ENCODE results near the gene SPAG4.

DNA sequence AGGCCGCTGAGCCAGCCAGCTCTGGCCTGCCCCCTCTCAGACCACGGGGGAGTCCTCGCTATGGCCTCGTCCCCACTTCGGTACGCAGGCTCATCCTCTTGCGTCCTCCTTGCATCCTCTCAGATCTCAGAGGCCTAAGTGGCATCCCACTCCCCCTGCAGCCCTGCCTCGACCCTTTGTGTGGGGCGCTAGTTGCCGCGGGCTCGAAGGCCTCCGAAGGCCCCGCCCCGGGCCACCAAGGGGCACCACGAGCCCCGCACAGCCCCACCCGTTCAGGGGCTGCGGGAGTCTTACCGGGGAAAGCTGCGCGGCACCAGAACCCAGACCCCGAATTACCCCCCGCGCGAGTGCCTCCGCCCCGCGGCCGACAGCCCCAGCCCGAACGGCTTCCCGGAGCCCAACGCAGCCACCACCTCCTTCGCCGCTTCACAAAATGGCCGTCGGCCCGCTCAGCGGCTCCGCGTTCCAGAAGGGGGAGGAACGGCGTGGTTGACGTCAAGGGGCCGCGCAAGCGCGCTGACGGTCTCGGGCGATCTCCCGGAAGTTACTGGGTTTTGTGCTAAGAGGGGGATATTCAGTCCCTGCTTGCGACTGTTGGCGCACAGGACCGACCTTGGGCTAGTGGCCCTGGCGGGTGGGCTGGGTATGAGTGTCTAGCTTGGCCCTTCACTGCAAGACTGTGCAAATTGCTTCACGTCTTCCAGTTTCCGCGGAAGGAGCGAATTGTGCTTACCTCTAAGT lies 49.0 kb downstream of the SPAG4 start, which contains the start of the genes CPNE1 and RBM12:
- TF ChIP-seq, protein P1, sequence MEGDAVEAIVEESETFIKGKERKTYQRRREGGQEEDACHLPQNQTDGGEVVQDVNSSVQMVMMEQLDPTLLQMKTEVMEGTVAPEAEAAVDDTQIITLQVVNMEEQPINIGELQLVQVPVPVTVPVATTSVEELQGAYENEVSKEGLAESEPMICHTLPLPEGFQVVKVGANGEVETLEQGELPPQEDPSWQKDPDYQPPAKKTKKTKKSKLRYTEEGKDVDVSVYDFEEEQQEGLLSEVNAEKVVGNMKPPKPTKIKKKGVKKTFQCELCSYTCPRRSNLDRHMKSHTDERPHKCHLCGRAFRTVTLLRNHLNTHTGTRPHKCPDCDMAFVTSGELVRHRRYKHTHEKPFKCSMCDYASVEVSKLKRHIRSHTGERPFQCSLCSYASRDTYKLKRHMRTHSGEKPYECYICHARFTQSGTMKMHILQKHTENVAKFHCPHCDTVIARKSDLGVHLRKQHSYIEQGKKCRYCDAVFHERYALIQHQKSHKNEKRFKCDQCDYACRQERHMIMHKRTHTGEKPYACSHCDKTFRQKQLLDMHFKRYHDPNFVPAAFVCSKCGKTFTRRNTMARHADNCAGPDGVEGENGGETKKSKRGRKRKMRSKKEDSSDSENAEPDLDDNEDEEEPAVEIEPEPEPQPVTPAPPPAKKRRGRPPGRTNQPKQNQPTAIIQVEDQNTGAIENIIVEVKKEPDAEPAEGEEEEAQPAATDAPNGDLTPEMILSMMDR (conservative IDR thresholded peaks at IDR 0.05 in 1 of 2, IDR thresholded peaks at IDR 0.05 in 1 of 2; ENCODE audit: low read depth in 1 of 2, low read length in 2 of 2): no peak
- no peak for TF ChIP-seq EZH2 (IDR thresholded peaks at IDR 0.05; ENCODE audit: low read length, missing control alignments)
